ENCODE data around the gene JAM2.

Gene JAM2

DNA sequence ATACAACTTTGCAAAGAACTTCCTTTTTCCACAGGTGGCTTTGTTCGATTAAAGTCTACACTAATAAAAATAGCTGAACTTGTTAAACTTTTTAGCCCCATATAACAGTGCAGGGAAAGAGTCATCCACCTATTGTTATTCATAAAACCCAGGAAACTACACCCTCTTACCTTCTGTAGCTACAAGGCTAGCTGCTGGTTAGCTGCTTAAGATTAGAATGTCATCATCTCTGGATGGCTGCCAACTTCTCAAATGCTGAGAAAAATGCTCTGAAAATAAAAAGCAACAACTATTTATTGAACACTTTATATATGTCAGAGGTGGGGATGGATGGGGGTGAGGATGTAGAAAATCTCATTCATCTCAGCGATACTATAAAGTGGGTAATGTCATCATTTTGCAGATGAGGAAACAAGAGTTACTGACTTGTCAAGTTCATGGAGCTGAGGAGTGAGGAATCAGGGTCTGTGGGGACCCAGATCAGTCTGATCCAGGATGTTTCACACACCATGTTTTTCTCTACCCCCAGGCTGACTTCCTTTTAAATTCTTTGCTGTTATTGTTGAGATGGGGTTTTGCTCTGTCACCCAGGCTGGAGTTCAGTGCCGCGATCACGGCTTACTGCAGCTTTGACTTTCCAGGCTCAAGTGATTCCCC lies 78.6 kb downstream of the JAM2 start:
- DNase-seq (ENCODE audit: low read depth in 2 of 2) = no peak

DNA sequence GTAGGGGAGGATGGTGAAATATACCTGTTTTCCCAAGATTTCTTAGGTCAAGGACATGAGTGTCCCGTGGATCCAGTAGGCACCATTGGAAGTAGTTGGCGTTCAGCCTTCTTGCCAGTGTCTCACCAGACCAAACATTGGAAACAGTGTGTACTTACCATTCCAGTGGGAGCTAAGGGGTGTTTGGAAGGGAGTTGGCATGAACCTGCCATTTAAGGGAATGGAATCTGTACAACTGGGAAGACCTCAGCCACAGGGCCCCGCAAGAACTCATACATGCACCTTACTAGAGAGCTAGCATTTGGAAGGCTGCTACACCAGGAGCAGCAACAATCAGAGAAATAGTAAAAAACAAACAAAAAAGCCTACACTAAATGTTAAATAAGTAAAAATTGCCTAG lies 82.9 kb downstream of the JAM2 start:
- no peak for DNase-seq (ENCODE audit: low read depth in 2 of 2)

DNA sequence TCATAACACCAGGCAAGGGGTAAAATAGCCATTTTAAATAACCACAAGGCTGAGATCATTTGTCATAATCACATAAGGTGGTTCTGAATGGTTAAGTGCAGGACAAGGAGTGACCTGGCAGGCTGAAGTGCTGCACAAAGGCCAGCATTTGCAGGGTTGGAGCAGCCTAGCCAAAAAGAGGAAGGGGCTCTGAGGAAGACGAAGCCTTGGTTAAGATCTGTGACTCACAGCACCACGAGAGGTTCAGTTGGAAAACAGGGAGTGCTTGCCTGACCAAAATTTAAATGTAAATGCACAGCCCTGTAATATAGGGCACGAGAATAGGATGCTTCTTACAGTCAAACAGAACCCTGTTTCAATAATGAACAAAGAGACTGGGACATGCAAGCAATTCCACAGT lies 83.6 kb downstream of the JAM2 start:
- DNase-seq (ENCODE audit: low read depth in 2 of 2) = no peak

DNA sequence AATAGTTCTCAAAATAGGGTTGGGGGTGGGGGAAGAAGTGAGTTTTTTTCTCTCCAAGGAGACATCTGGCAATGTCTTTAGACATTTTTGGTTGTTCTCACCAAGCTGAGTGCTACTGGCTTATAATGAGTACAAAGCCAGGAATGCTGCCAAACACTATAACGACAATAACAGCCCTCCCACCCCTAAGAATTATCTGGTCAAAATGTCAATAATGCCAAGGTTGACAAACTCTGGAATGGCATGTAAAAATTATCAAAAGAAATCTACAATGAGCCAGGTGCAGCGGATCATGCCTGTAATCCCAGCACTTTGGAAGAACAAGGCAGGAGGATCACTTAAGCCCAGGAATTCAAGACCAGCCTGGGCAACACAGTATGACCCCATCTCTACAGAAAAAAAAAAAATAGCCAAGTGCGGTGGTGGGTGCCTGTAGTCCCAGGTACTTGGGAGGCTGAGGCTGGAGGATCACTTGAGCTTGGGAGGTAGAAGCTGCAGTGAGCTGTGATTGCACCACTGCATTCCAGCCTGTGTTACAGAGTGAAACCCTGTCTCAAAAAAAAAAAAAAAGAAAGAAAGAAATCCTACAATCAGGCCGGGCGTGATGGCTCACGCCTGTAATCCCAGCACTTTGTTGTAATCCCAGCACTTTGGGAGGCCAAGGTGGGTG lies 93.2 kb downstream of the JAM2 start:
- DNase-seq (ENCODE audit: low read depth in 2 of 2) = no peak

DNA sequence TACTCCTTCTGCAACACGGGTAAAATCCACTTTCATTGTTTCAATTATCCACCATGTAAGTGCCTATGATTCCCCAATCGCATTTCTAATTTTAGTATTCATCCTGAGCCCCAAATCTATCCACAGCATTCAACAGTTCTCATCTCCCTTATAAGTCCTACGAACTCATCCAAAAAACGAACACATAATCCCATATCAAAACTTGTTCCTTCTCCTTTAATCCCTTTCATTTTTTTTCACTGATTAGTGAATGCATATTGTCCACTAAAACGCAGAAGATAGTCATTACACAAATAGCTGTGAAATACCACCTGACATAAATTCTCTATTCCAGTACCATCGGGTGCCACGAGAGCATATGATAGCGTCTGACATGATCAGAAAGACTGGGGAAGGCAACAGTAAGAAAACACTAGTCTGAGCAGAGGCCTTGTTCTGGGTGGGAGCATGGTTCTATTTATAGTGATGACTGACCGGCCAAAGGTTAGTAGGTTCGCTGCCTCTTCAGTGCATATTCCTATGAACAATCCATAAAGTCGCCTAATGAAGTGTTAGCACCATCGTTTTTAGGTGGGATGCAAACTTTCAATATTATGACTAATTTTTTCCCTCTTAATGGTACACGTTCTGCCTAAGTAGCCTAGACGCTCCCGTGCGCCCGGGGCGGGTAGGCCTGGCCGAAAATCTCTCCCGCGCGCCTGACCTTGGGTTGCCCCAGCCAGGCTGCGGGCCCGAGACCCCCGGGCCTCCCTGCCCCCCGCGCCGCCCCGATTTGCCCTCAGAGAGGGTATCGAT lies 95.0 kb downstream of the JAM2 start:
- DNase-seq (ENCODE audit: low read depth in 2 of 2) = no peak

DNA sequence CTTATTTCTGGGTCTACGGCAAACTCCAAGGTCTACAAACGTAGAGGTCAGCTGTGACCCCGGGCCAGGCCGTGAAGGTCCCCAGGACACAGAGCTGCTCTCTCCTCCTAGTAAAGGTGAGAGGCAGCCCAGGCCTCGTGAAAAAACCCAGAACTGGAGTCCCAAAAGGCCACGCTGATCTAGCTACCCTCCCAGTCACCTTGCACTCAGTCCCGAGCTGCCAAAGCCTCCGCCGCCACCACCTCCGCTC lies 95.5 kb downstream of the JAM2 start:
- no peak for DNase-seq (ENCODE audit: low read depth in 2 of 2)

DNA sequence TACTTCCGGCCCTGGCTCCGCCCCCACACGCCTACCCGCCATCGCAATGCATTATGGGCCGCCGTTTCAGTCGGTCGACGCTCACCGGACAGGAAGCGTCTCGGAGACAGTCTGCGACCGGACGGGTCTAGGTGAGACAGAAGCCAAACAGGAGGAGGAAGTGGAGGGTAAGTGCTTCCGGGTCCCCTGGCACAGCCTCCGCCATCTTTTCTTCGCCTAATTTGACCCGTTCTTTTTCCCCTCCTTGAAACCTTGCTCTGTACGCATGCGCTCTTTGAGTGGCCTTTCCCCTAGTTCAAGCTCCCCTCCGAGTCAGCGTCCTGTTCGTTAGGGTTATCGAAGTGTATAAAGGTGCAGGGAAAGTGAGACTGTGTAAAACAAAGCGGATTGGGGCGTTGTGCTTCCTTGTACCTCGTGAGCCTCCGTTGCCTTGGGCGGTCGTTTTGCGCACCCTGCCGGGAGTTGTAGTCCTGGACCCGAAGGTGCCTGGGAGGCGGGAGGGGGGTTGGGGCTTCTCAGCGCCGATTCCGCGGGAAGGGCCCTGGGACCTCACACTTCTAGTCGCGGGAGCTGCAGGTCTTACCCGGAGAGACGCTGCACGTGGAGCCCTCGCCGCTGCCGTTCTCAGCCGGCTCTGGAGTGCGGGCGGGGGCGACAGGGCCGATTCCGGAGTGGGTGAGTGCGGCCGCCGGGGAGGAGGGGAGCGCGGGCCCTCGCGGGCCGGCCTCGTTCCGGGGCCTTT lies 96.0 kb downstream of the JAM2 start, which contains the start of the genes ATP5PF and GABPA:
Gene ATP5PF (minus strand): TSS at position 1 of the 742 bp plus-strand sequence. CDS start 5,110 bp downstream, outside the sequence.
Gene GABPA (plus strand): TSS at position 69 of the 742 bp plus-strand sequence. CDS start 6,627 bp downstream, outside the sequence.
- peak; percentile 98 to 99 for DNase-seq (ENCODE audit: low read depth in 2 of 2)

DNA sequence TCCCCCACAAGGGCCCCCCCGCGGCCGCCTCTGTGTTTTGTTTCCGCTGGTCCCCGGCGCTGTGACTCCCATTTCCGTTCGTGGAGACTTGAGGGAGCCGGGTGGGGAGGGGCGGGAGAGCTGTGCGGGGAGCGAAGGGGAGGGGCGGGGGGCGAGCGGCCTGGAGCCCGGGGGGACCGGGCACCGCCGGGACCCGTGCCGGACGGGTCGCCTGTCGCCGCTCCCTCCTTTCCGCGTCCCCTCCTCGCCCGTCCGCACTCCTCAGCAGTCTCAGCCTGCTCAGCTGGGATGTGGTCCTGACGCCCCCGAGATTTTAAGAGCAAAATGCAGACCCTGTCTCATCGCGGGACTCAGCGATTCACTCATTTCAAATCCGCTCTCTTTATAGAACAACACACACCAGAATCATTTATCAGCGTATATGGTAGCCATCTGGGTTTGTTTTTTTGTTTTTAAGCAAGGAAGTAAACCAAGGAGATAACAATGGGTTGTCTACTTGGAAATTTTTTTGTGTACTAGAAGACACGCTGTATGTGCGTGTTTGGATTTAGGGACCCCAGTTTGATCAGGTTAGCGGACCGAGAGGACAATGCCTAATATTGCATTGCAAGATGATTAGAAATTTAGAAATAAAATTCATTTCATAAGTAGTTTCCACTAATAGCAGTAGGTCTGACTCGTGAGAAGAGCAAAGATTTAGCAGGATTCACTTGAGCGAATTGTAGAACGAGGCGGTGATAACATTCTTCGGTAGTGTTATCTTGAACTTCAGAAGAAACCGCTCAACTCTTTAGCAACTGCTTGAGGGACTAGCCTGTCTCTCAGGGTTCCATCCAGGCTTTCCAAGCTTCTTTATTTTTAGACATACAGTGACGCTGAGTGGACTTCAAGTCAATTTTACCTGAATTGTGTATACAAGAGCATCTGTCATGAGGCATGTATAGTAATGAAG lies 96.9 kb downstream of the JAM2 start:
- DNase-seq (ENCODE audit: low read depth in 2 of 2) = peak; percentile 69 to 74

DNA sequence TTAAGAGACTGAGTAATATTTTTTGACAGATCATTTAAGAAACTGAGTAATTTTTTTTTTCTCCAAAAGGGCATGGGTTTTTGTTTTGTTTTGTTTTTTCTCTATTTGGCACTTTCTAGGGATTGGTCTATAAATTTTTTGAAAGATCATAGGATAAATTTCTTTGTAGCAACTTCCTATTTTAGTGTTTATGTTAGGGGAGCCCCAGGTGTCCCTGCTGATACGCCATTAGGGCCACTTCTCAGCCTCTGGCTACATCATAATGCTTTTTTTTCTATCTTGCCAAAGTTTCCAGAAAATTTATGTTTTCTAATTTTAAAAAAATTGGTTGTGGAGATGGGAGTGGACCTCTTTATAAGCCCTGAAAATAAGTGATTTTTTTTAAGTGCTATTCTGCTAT lies 98.4 kb downstream of the JAM2 start:
- no peak for DNase-seq (ENCODE audit: low read depth in 2 of 2)

DNA sequence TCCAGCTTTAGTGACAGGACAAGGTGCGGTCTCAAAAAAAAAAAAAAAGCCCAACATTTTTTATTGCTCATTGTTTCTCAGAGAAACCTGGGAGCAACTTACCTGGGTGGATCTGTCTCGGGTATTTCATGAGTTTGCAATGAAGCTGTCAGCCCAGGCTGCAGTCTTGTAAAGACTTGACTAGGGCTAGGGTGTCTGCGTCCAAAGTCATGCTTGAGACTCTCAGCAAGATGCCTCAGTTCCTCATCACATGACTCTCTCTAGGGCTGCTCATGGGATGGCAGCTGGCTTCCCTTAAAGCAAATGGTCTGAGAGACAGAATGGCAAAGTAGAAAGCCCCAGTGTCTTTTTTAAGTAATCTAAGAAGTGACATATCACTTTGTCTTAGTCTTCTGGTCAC lies 103.8 kb downstream of the JAM2 start:
- DNase-seq (ENCODE audit: low read depth in 2 of 2) = no peak

DNA sequence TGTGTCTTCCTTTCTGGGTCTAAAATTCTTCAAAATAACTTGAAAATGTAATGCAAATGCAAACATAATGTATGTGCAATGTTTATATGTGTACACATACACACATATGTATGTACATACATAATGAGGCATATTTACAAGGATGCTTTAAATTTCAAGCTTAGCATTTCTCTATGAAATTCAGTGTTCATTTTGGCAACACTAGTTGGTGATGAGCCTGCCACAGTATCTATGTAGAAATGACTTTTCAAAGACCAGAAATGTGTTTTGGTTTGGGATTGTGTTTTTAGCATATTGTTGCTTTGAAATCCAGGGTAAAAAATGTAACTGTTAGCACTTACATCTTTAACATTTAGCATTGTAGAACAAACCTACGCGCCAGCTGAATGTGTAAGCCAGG lies 105.8 kb downstream of the JAM2 start:
- DNase-seq (ENCODE audit: low read depth in 2 of 2) = no peak

DNA sequence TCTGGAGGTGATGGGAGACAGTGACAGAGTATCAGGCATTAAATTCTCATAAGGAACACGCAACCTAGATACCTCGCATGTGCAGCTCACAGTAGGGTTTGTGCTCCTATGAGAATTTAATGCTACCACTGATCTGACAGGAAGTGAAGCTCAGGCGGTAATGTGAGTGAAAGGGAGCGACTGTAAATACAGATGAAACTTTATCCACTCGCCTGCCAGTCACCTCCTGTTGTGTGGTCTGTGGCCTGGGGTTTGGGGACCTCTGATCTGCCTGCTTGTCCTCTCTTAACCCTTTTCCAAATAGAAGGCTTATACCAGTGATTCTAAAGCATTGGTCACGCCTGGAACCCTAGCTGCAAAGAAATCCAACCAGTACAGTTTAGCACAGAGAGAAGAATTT lies 111.0 kb downstream of the JAM2 start:
- DNase-seq (ENCODE audit: low read depth in 2 of 2) = no peak

DNA sequence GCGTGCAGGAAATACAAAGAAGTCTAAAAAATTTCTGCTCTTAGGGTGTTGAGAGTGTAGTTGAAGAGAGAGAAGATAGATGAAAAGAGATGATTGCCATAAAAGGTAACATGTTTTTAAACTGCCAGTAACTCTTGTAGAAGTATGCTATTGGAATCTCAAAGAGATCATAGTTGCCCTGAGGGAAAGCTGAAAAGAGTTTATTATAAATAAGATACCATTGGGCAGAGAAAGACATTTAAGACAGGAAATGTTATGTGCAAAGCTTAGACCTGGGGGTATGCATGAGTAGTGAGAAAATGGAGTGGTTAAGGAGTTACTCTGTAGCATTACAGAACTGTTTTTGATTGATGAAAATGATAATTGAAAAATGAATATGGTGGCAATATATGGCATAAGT lies 113.4 kb downstream of the JAM2 start:
- no peak for DNase-seq (ENCODE audit: low read depth in 2 of 2)

DNA sequence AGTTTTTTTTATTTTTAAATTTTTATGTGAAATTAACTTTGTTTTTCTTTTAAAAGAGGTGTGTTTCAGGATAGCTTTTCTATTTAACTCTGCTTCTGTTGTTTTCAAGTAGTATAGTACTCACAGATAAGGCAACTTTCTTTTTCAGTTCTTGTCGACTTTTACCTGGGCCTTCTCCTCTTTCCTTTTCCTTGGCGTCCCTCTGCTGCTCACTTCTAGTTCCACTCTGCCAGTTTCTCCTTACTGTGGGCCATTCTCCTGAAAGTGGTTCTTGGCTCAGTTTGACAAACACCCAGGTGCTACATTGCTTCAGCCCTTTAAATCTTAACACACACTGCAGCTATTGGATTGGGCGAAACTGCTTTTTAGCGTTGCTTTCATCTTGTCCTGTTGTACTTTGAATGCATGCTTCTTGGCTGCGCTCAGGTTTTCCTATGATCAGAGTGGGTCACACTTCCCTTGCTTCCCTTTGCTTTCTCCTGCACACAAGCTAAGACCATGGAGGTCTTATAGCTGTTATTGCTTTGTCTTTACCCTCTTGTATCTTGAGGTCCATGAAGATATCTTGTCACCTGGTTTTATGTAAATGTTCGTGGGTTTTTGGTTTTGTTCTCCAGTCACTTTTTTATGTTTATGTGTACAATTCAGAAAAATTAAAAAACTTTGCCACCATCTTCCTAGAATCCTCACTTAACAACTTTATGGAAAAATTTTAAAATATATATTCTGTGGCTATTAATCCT lies 117.3 kb downstream of the JAM2 start:
- DNase-seq (ENCODE audit: low read depth in 2 of 2) = no peak

DNA sequence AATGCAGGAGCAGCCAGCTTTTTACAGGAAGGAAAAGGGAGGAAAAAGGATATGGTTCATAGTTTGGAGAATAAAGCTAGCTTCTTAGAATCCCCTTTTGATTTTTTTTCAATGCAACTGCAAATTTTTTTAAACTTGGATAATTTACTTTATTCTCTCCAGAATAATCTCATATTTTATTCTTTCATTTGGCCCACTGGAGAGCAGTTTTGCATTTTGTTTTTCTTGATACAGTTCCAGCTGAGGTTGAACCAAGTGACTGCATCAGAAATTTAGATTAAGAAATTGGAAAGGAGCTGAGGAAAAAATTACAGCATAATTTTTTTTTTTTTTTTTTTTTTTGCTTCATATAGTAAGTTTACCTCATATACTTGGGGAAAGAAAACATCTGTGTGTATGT lies 118.5 kb downstream of the JAM2 start:
- DNase-seq (ENCODE audit: low read depth in 2 of 2) = no peak

DNA sequence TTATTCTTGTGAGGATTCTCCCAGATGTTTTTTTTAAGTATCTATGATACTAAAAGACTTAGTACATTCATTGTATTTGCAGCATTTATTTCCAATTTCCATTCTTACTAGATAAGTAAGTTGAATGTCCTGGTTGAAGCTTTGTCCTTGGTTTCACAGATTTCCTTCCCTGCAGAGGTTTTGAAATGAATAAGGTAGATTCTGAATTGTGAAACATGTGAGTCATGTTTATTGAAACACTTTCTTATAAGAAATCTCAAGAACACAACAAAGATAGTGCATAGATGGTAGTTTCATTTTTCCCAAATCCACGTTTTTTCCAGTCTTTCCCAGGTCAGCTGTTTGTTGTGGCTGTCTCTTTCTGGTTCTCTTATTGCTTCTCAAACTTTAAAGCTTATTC lies 120.5 kb downstream of the JAM2 start:
- DNase-seq (ENCODE audit: low read depth in 2 of 2) = no peak

DNA sequence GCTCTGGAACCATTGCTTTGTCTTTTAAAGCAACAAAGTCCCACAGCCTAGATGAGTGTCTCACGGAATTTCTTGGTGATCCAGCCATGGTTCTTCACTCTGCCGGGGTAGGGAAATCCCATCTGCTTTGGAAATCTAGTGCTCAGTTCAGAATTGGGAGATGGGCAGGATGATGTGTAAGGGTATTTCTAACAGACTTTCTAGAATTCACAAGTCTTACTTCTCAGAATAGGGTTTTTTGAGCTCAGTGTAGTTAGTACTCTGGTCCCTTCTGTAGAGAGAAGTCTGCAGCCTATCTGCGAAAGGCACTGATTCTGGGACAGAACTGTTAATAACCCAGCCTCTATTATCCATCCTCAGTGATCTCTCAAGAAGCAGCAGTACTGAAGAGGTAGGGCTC lies 121.0 kb downstream of the JAM2 start:
- DNase-seq (ENCODE audit: low read depth in 2 of 2) = no peak

DNA sequence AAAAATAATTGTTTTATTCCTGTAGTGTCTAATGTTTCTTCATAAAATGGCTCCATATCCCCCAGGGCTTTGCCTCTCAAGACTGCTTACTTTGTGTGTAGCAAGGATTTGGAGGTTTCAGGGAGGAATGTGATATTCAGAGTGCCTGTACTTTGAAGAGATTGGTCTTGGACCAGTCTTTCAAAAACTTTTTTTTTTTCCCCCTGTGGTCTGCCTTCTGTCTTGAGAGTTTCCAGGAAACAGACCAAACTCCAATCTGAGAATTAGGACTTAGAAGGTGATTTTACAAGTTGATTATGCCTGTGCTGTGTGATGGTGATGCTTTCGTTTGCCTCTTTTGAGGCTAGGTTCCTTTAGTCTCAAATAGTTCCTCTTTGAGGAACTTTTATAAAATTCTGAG lies 121.6 kb downstream of the JAM2 start:
- DNase-seq (ENCODE audit: low read depth in 2 of 2) = no peak

DNA sequence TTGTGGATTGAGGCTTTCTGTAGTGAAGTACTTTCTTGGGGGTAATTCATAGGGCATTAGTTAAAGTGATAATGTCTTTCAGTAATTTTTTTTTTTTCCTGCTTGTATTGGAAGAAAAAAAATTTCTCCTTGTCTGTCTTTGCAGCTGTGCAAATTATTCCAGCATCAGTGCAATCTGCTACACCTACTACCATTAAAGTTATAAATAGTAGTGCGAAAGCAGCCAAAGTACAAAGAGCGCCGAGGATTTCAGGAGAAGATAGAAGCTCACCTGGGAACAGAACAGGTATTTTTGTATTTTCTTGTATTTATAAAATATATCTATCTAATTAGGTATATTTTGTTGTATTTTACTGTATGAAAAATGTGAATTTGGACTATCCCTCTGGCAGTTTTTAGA lies 125.0 kb downstream of the JAM2 start:
- no peak for DNase-seq (ENCODE audit: low read depth in 2 of 2)

Data from fibroblast of skin of left quadriceps (primary cell).